BJ (cell line): ENCODE data around the gene WDR20. TPM values are rescaled to one million over a fixed set of nuclear protein-coding genes. Genes with fewer than 3 reads are reported as not detected.

Experiments used
- CTCF ChIA-PET: fragments of 350-600 bp; formaldehyde crosslinking; extraction: SDS; loops from one replicate; lab custom pipeline; 2021; ENCODE audit warnings: antibody characterized with exemption, inconsistent platforms; lab: Yijun Ruan, JAX
- POLR2A ChIA-PET: fragments of 300-600 bp; sonication (Branson Sonifier 250); formaldehyde crosslinking; extraction: SDS; loops from one replicate; lab custom pipeline; 2021; ENCODE audit warnings: antibody characterized with exemption; lab: Charles Lee
- DNase-seq: peaks from one replicate; pipeline ENCODE4 v3.0.0-alpha.2; 2011; ENCODE audit warnings: low read depth
- H3K27me3 ChIP-seq: 2 replicates; pipeline ENCODE4 v1.6.0; 2011; ENCODE audit warnings: low read length; ENCODE audit not compliant: control insufficient read depth, insufficient read depth
- H3K36me3 ChIP-seq: 2 replicates; pipeline ENCODE4 v1.5.1; 2011; ENCODE audit warnings: low read length; ENCODE audit not compliant: control insufficient read depth, insufficient read depth
- H3K4me3 ChIP-seq: 2 replicates; pipeline ENCODE4 v1.5.1; 2011; ENCODE audit warnings: low read depth, mild to moderate bottlenecking, control low read depth, low read length
- CTCF ChIP-seq: IDR thresholded peaks from 2 replicates; pipeline ENCODE4 v1.5.1; 2011; ENCODE audit warnings: low read depth, mild to moderate bottlenecking, control low read depth, inconsistent platforms, low read length, moderate library complexity; ENCODE audit not compliant: insufficient read depth
- polyA plus RNA-seq: library from polyadenylated mRNA; depleted of rRNA; stranded (reverse); fragments of >200 nt; gene quantifications from 2 replicates; pipeline ENCODE4 v1.2.3, GENCODE V29; 2011

The WDR20 gene
- polyA plus RNA-seq, 1 experiment: 18.3 TPM

GRCh38 chr14:102196902-102197230, 57.2 kb downstream of the WDR20 start:
- TF ChIP-seq CTCF: no peak
- CTCF ChIA-PET: interaction anchor here (0.6 to 2.7 kb wide), 3 partner anchors 9 to 615 kb away, joined by 3 to 7 read pairs (median 3); no protein-coding TSS in a partner anchor
- H3K27me3 ChIP-seq: no peaks in the 10 kb centered on the region
- H3K36me3 ChIP-seq: peaks cover 7% of the 10 kb centered on the region
- POLR2A ChIA-PET: interaction anchor here (0.6 kb wide), 1 partner anchor 14 kb away, joined by 3 read pairs; no protein-coding TSS in a partner anchor
- H3K4me3 ChIP-seq: no peak overlapping the region
- no peak for DNase-seq

- DNase-seq: no peak
- no peak overlapping the region for H3K4me3 ChIP-seq
- H3K27me3 ChIP-seq: no peaks in the 10 kb centered on the region
- ChIA-PET CTCF (interaction anchor here (0.8 to 2.7 kb wide), 2 partner anchors 10 to 46 kb away, joined by 3 to 7 read pairs; no protein-coding TSS in a partner anchor), POLR2A (interaction anchor here (0.6 kb wide), 1 partner anchor 15 kb away, joined by 3 read pairs; no protein-coding TSS in a partner anchor)
- no peak for TF ChIP-seq CTCF
- H3K36me3 ChIP-seq: peaks cover 7% of the 10 kb centered on the region
Measured at GRCh38 chr14:102197317-102197853, 57.7 kb downstream of the WDR20 start.

GRCh38 chr14:102200690-102201352, 61.1 kb downstream of the WDR20 start:
- no peak for TF ChIP-seq CTCF
- peaks cover 6% of the 10 kb centered on the region; the same call in 1 of the 2 replicates for H3K36me3 ChIP-seq
- H3K27me3 ChIP-seq: no peaks in the 10 kb centered on the region
- DNase-seq: no peak
- ChIA-PET CTCF (interaction anchor here (0.7 to 1.6 kb wide), 2 partner anchors 18 to 19 kb away, joined by 3 to 4 read pairs; no protein-coding TSS in a partner anchor), POLR2A (interaction anchor here (0.6 kb wide), 1 partner anchor 113 kb away, joined by 5 read pairs; no protein-coding TSS in a partner anchor)
- H3K4me3 ChIP-seq: no peak overlapping the region

GRCh38 chr14:102201353-102201738, 61.6 kb downstream of the WDR20 start:
- DNase-seq: no peak
- no peak for TF ChIP-seq CTCF
- H3K36me3 ChIP-seq: peaks cover 6% of the 10 kb centered on the region; the same call in 1 of the 2 replicates
- no peak overlapping the region for H3K4me3 ChIP-seq
- H3K27me3 ChIP-seq: no peaks in the 10 kb centered on the region
- ChIA-PET CTCF (interaction anchor here (0.7 to 1.6 kb wide), 2 partner anchors 18 to 20 kb away, joined by 3 to 4 read pairs; no protein-coding TSS in a partner anchor), POLR2A (interaction anchor here (0.6 kb wide), 1 partner anchor 113 kb away, joined by 5 read pairs; no protein-coding TSS in a partner anchor)

- H3K27me3 ChIP-seq: no peaks in the 10 kb centered on the region
- POLR2A ChIA-PET: no interaction called here
- no peak for DNase-seq
- H3K36me3 ChIP-seq: peaks cover 6% of the 10 kb centered on the region; the same call in 1 of the 2 replicates
- CTCF ChIA-PET: interaction anchor here (0.7 to 1.6 kb wide), 2 partner anchors 19 to 20 kb away, joined by 3 to 4 read pairs; no protein-coding TSS in a partner anchor
- H3K4me3 ChIP-seq: no peak overlapping the region
- no peak for TF ChIP-seq CTCF
Measured at GRCh38 chr14:102201776-102202175, 62.1 kb downstream of the WDR20 start.
